Measurements from ENCODE around the gene HDGF. TPM values are rescaled to one million over a fixed set of nuclear protein-coding genes. Genes with fewer than 3 reads are reported as not detected.

The HDGF gene
- total RNA-seq (2021; ENCODE audit: unreplicated experiment) (325 TPM), Bru-seq, nascent RNA (percentile 94 among the genes with signal in this experiment), BruChase-seq, experiment 1, labeled RNA remaining after a 2-hour chase (percentile 97 among the genes with signal in this experiment), BruChase-seq, experiment 2, labeled RNA remaining after a 6-hour chase (percentile 99 among the genes with signal in this experiment)
- 302 TPM for polyA plus RNA-seq (2012; ENCODE audit: insufficient read length)
- long read RNA-seq, transcript HDGF-201 (6 exons, 2,380 nt), result major isoform, 483 of 639 reads
- long read RNA-seq, partial matches to known transcripts, result 72 of 639 reads
- long read RNA-seq, other reads (novel, unspliced or antisense), result 77 of 639 reads

- TF ChIP-seq SIN3A (IDR thresholded peaks at IDR 0.05; ENCODE audit: borderline replicate concordance, insufficient read depth, low read depth, low read length) (no peak), REST (IDR thresholded peaks at IDR 0.05; ENCODE audit: insufficient read depth in 1 of 2, low read depth in 2 of 2, low read length in 1 of 2) (no peak), CTCF (IDR thresholded peaks at IDR 0.05) (no peak), TCF7L2 (IDR thresholded peaks at IDR 0.05; ENCODE audit: low read depth, low read length) (peak; percentile 5; the same call in 1 of the 2 replicates)
- no TSS peak for BruUV-seq (replicated peaks)
- no peak for ATAC-seq
- POLR2A ChIA-PET, result interaction anchor here (0.9 kb wide), 1 partner anchor 69 kb away, joined by 10 read pairs; no protein-coding TSS in a partner anchor
- H3K4me3 ChIP-seq (ENCODE audit: low read depth in 2 of 2, low read length in 2 of 2), result peak within 1 kb of the TSS; percentile 77 to 80
- no peak for DNase-seq (ENCODE audit: low read depth, low spot score)
- H3K36me3 ChIP-seq (ENCODE audit: control insufficient read depth, insufficient read depth, low read length), result peaks cover 8% of the 10 kb centered on the region
- H3K27ac ChIP-seq (ENCODE audit: low read length), result peak within 1 kb of the TSS; percentile 100
- no peaks in the 10 kb centered on the region for H3K27me3 ChIP-seq (ENCODE audit: control insufficient read depth, insufficient read depth, low read length)
- H3K9me3 ChIP-seq (ENCODE audit: control insufficient read depth, insufficient read depth, low read depth, low read length), result no peaks in the 10 kb centered on the region
- CTCF ChIA-PET, result interaction anchor here (1.4 kb wide), 1 partner anchor 62 kb away, joined by 6 read pairs; no protein-coding TSS in a partner anchor
- H3K4me1 ChIP-seq (ENCODE audit: control insufficient read depth, insufficient read depth, low read length), result peaks cover 36% of the 10 kb centered on the region
- intact Hi-C loops (cut with micrococcal nuclease; ENCODE audit: unreplicated experiment) (no loop called here), in situ Hi-C loops (cut with HindIII; ENCODE audit: low pct_unique_long_range_greater_than_20kb, low sequenced_read_pairs) (no loop called here)
These were observed at the start of gene HDGF for GRCh38 chr1:156751451-156751756. Gene HDGF (minus strand): TSS chr1:156751675. CDS start chr1:156751429, 246 bp downstream.

- no peaks in the 10 kb centered on the region for H3K27me3 ChIP-seq (ENCODE audit: control insufficient read depth, insufficient read depth, low read length)
- no peaks in the 10 kb centered on the region for H3K4me1 ChIP-seq (ENCODE audit: control insufficient read depth, insufficient read depth, low read length)
- no peak overlapping the region for H3K4me3 ChIP-seq (ENCODE audit: low read depth in 2 of 2, low read length in 2 of 2)
- no TSS peak for BruUV-seq (replicated peaks)
- no peaks in the 10 kb centered on the region for H3K9me3 ChIP-seq (ENCODE audit: control insufficient read depth, insufficient read depth, low read depth, low read length)
- CTCF ChIA-PET, result interaction anchor here (1.0 to 1.6 kb wide), 2 partner anchors 63 to 92 kb away, joined by 3 to 7 read pairs; partner anchors contain the start of gene NTRK1
- ATAC-seq, result peak; percentile 83
- H3K27ac ChIP-seq (ENCODE audit: low read length), result no peak overlapping the region
- no peak for TF ChIP-seq POLR2AphosphoS5 (IDR thresholded peaks at IDR 0.05; ENCODE audit: low read depth, low read length)
- TF ChIP-seq CTCF (IDR thresholded peaks at IDR 0.05), result peak; percentile 86
- H3K36me3 ChIP-seq (ENCODE audit: control insufficient read depth, insufficient read depth, low read length), result peaks cover 31% of the 10 kb centered on the region; the same call in 1 of the 2 replicates
- in situ Hi-C loops (cut with HindIII; ENCODE audit: low pct_unique_long_range_greater_than_20kb, low sequenced_read_pairs) (no loop called here), intact Hi-C loops (cut with micrococcal nuclease; ENCODE audit: unreplicated experiment) (loop anchor here (1.0 kb wide), 1 partner anchor 93 kb away; no protein-coding TSS in a partner anchor)
- POLR2A ChIA-PET, result no interaction called here
- DNase-seq (ENCODE audit: low read depth, low spot score), result peak; percentile 45
These were observed 45.9 kb upstream of the HDGF start for GRCh38 chr1:156797212-156797871.
